Fibroblast of lung (primary cell): Measurements from ENCODE around the gene PSMA4.

Source experiments
- CTCF ChIP-seq, 2 donors: IDR thresholded peaks in 1 of 2; conservative IDR thresholded peaks in 1 of 2; 1 replicate in 1 of 2; 2 replicates in 1 of 2; pipeline ENCODE4 v1.5.1; 2011 to 2012; ENCODE audit warnings: low read length in 2 of 2, control low read depth in 1 of 2, inconsistent platforms in 1 of 2, low read depth in 1 of 2, mild to moderate bottlenecking in 1 of 2
- EZH2 ChIP-seq: IDR thresholded peaks from 2 replicates; pipeline ENCODE4 v1.5.1; 2012; ENCODE audit warnings: low read length, control low read depth, mild to moderate bottlenecking; ENCODE audit errors: missing control alignments

- TF ChIP-seq CTCF (conservative IDR thresholded peaks at IDR 0.05 in 1 of 2, IDR thresholded peaks at IDR 0.05 in 1 of 2; ENCODE audit: low read depth in 1 of 2, low read length in 2 of 2) (no peak), EZH2 (no peak)
Measured at GRCh38 chr15:78574944-78575343, 34.7 kb downstream of the PSMA4 start.
